UCSD-AML1 (cell line): ENCODE data around the gene KCND2.

Source experiments
- DNase-seq: peaks from one replicate; lab custom pipeline; 2025; ENCODE audit not compliant: unreplicated experiment; lab: John Stamatoyannopoulos, UW

The KCND2 gene

GRCh38 chr7:120582916-120583315, 309.9 kb downstream of the KCND2 start:
- no peak for DNase-seq

GRCh38 chr7:120583899-120584586, 311.1 kb downstream of the KCND2 start:
- DNase-seq, result no peak

- no peak for DNase-seq
Observed at GRCh38 chr7:120586571-120586970, 313.6 kb downstream of the KCND2 start.

GRCh38 chr7:120587243-120587642, 314.3 kb downstream of the KCND2 start:
- no peak for DNase-seq

GRCh38 chr7:120588416-120588815, 315.4 kb downstream of the KCND2 start:
- no peak for DNase-seq

GRCh38 chr7:120588862-120589261, 315.9 kb downstream of the KCND2 start:
- DNase-seq, result no peak

GRCh38 chr7:120600607-120601006, 327.6 kb downstream of the KCND2 start:
- DNase-seq, result no peak

- no peak for DNase-seq
Observed at GRCh38 chr7:120603366-120603765, 330.4 kb downstream of the KCND2 start.

- no peak for DNase-seq
Observed at GRCh38 chr7:120609136-120609753, 336.3 kb downstream of the KCND2 start.

GRCh38 chr7:120611975-120612374, 339.0 kb downstream of the KCND2 start:
- DNase-seq, result no peak

- DNase-seq, result no peak
Observed at GRCh38 chr7:120615703-120616102, 342.7 kb downstream of the KCND2 start.

GRCh38 chr7:120617275-120617674, 344.3 kb downstream of the KCND2 start:
- DNase-seq, result no peak

GRCh38 chr7:120628251-120628650, 355.3 kb downstream of the KCND2 start:
- DNase-seq, result no peak

- no peak for DNase-seq
Observed at GRCh38 chr7:120639884-120640283, 366.9 kb downstream of the KCND2 start.

GRCh38 chr7:120645966-120646365, 373.0 kb downstream of the KCND2 start:
- DNase-seq, result no peak

GRCh38 chr7:120654241-120654640, 381.3 kb downstream of the KCND2 start:
- no peak for DNase-seq

GRCh38 chr7:120658516-120658915, 385.5 kb downstream of the KCND2 start:
- no peak for DNase-seq

GRCh38 chr7:120662291-120662690, 389.3 kb downstream of the KCND2 start:
- DNase-seq, result no peak

- DNase-seq, result no peak
Observed at GRCh38 chr7:120665068-120665467, 392.1 kb downstream of the KCND2 start.

GRCh38 chr7:120675076-120675475, 402.1 kb downstream of the KCND2 start:
- no peak for DNase-seq

- DNase-seq, result no peak
Observed at GRCh38 chr7:120677535-120677934, 404.6 kb downstream of the KCND2 start.

GRCh38 chr7:120680985-120681384, 408.0 kb downstream of the KCND2 start:
- no peak for DNase-seq

- DNase-seq, result no peak
Observed at GRCh38 chr7:120684463-120684862, 411.5 kb downstream of the KCND2 start.
